OCI-LY7 (cell line): ENCODE results near the gene AK4. TPM values are rescaled to one million over a fixed set of nuclear protein-coding genes. Genes with fewer than 3 reads are reported as not detected.

Source experiments
- BruUV-seq: library from RNA; stranded (reverse); fragments of 400-500 nt; replicated peaks from 2 replicates; lab custom pipeline; 2021; lab: Mats Ljungman, UMichigan
- CTCF ChIA-PET: fragments of 300-600 bp; sonication (Branson Sonifier 250); formaldehyde crosslinking; loops from one replicate; lab custom pipeline; 2022; ENCODE audit warnings: antibody characterized with exemption; ENCODE audit not compliant: unreplicated experiment; lab: Charles Lee
- POLR2A ChIA-PET: fragments of 300-600 bp; sonication (Branson Sonifier 250); formaldehyde crosslinking; loops from one replicate; lab custom pipeline; 2022; ENCODE audit warnings: antibody characterized with exemption; lab: Charles Lee
- DNase-seq: peaks from one replicate; pipeline ENCODE4 v3.0.0-alpha.2; 2015; ENCODE audit warnings: low spot score
- H2AFZ ChIP-seq: fragments of 200-600 bp; sonication (generic), shearing (Covaris generic); 2 replicates; pipeline ENCODE4 v1.6.1; 2014; ENCODE audit warnings: mild to moderate bottlenecking, antibody characterized with exemption, low read length, moderate library complexity
- H3K27ac ChIP-seq: fragments of 200-600 bp; sonication (generic); 2 replicates; pipeline ENCODE4 v1.5.1; 2014; ENCODE audit warnings: mixed run types, low read depth, mild to moderate bottlenecking, moderate library complexity, low read length, inconsistent platforms; ENCODE audit not compliant: poor library complexity, severe bottlenecking
- H3K36me3 ChIP-seq: fragments of 200-600 bp; sonication (generic); 2 replicates; pipeline ENCODE4 v1.6.1; 2014; ENCODE audit warnings: mild to moderate bottlenecking, antibody characterized with exemption, low read length, moderate library complexity, mixed read lengths; ENCODE audit not compliant: insufficient read depth
- H3K4me1 ChIP-seq: fragments of 200-600 bp; sonication (generic); 2 replicates; pipeline ENCODE4 v1.5.1; 2014; ENCODE audit warnings: mild to moderate bottlenecking, low read length; ENCODE audit not compliant: insufficient read depth, poor library complexity, severe bottlenecking
- H3K4me2 ChIP-seq: fragments of 200-600 bp; sonication (generic); 2 replicates; pipeline ENCODE4 v1.6.1; 2014; ENCODE audit warnings: mild to moderate bottlenecking, low read length
- H3K4me3 ChIP-seq: fragments of 200-600 bp; sonication (generic); 2 replicates; pipeline ENCODE4 v1.5.1; 2014; ENCODE audit warnings: mild to moderate bottlenecking, low read depth, low read length; ENCODE audit not compliant: poor library complexity, severe bottlenecking
- H3K79me2 ChIP-seq: fragments of 200-600 bp; sonication (generic); 2 replicates; pipeline ENCODE4 v1.6.1; 2016; ENCODE audit warnings: low read depth, mild to moderate bottlenecking, low read length, moderate library complexity, mixed read lengths; ENCODE audit not compliant: insufficient read depth
- H3K9me2 ChIP-seq: fragments of 200-600 bp; sonication (generic); 2 replicates; pipeline ENCODE4 v1.6.1; 2016; ENCODE audit warnings: mild to moderate bottlenecking, low read length, mixed read lengths; ENCODE audit not compliant: insufficient read depth
- H3K9me3 ChIP-seq: fragments of 200-600 bp; sonication (generic); 2 replicates; pipeline ENCODE4 v1.6.1; 2014; ENCODE audit warnings: mild to moderate bottlenecking, mixed run types, low read length, mixed read lengths
- H4K20me1 ChIP-seq: fragments of 200-600 bp; sonication (generic); 2 replicates; pipeline ENCODE4 v1.6.1; 2014; ENCODE audit warnings: mild to moderate bottlenecking, antibody characterized with exemption, low read length, moderate library complexity, mixed read lengths; ENCODE audit not compliant: insufficient read depth
- EZH2phosphoT487 ChIP-seq: fragments of 200-600 bp; sonication (generic); IDR thresholded peaks from 2 replicates; pipeline ENCODE4 v1.6.1; 2018; ENCODE audit warnings: low read depth, borderline replicate concordance, mild to moderate bottlenecking, mixed run types, antibody characterized with exemption, low read length, moderate library complexity, mixed read lengths
- intact Hi-C: fragments of 100-400 bp; cut with micrococcal nuclease; formaldehyde crosslinking; loops from one replicate; pipeline ENCODE4 v1.10.0; 2022; ENCODE audit not compliant: unreplicated experiment
- total RNA-seq, 2 experiments: library from RNA; depleted of rRNA in 1 of 2; stranded (reverse); fragments of >200 nt in 1 of 2; shearing (Covaris generic) in 1 of 2; gene quantifications; 2 replicates each; pipeline ENCODE4 v1.2.3, GENCODE V29; 2014 to 2022
- TF ChIP-seq, protein P1 (sequence below): fragments of 200-600 bp; sonication (generic); conservative IDR thresholded peaks from 2 replicates; pipeline ENCODE4 v1.5.1; 2014; ENCODE audit warnings: mild to moderate bottlenecking, antibody characterized with exemption, low read length, moderate library complexity, mixed read lengths

AK4 gene
- total RNA-seq, 2 experiments from 2014 or later: 0.16 to 1.4 TPM

DNA sequence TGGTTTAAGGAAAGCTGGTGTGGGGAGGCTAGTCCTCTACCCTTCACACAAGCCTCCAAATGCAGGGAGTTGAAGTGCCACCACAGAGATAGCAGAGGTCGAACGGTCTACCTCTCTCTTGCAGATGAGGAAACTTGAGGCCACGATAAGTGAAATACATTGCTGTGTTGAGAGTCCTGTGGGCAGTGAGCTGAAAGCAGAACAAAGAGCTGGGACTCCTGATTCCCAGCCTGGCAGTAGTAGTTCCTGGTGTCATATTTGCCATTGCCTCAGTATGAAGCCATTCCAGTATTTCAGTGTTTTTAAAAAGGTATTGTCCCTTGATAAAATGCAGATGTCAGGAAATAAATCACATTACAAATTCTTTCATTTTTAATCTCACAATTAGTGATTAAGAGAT is 28.6 kb downstream of the AK4 start:
- H3K36me3 ChIP-seq: no peaks in the 10 kb centered on the region
- H4K20me1 ChIP-seq: no peaks in the 10 kb centered on the region
- BruUV-seq: no TSS peak
- no peaks in the 10 kb centered on the region for H3K9me2 ChIP-seq
- H2AFZ ChIP-seq: no peak overlapping the region
- POLR2A ChIA-PET: no interaction called here
- H3K27ac ChIP-seq: no peak overlapping the region
- CTCF ChIA-PET: no interaction called here
- H3K4me1 ChIP-seq: no peaks in the 10 kb centered on the region
- H3K4me3 ChIP-seq: no peak overlapping the region
- TF ChIP-seq, protein P1, sequence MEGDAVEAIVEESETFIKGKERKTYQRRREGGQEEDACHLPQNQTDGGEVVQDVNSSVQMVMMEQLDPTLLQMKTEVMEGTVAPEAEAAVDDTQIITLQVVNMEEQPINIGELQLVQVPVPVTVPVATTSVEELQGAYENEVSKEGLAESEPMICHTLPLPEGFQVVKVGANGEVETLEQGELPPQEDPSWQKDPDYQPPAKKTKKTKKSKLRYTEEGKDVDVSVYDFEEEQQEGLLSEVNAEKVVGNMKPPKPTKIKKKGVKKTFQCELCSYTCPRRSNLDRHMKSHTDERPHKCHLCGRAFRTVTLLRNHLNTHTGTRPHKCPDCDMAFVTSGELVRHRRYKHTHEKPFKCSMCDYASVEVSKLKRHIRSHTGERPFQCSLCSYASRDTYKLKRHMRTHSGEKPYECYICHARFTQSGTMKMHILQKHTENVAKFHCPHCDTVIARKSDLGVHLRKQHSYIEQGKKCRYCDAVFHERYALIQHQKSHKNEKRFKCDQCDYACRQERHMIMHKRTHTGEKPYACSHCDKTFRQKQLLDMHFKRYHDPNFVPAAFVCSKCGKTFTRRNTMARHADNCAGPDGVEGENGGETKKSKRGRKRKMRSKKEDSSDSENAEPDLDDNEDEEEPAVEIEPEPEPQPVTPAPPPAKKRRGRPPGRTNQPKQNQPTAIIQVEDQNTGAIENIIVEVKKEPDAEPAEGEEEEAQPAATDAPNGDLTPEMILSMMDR: no peak
- no peak for TF ChIP-seq EZH2phosphoT487
- intact Hi-C loops: no loop called here
- DNase-seq: no peak
- H3K9me3 ChIP-seq: no peaks in the 10 kb centered on the region
- no peak overlapping the region for H3K4me2 ChIP-seq
- no peaks in the 10 kb centered on the region for H3K79me2 ChIP-seq

DNA sequence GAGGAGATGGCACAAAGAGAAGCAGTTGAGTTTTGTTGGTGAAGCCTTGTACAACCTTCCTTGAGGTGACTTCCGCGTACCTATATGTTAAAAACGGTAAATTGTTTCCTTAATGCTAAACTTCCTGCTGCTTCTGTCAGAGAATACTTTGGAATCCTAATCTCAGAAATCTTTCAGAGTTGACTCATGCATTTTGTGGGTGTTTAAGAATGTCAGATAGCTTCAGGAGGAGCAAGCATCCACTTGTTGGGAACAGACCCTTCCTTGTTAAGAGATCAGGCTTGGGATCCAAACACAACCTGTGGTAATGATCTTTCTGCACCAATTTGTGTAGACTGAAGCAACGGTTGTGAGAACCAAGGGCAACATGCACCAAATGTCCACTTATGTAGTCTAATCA is 29.5 kb downstream of the AK4 start:
- H3K36me3 ChIP-seq: no peaks in the 10 kb centered on the region
- intact Hi-C loops: no loop called here
- H3K4me3 ChIP-seq: no peak overlapping the region
- no peak for DNase-seq
- no peak overlapping the region for H3K4me2 ChIP-seq
- ChIA-PET POLR2A (no interaction called here), CTCF (no interaction called here)
- BruUV-seq: no TSS peak
- no peak overlapping the region for H3K27ac ChIP-seq
- H3K9me3 ChIP-seq: no peaks in the 10 kb centered on the region
- no peaks in the 10 kb centered on the region for H4K20me1 ChIP-seq
- no peak overlapping the region for H2AFZ ChIP-seq
- no peaks in the 10 kb centered on the region for H3K4me1 ChIP-seq
- no peaks in the 10 kb centered on the region for H3K9me2 ChIP-seq
- no peaks in the 10 kb centered on the region for H3K79me2 ChIP-seq
- no peak for TF ChIP-seq EZH2phosphoT487
- TF ChIP-seq, protein P1: no peak

DNA sequence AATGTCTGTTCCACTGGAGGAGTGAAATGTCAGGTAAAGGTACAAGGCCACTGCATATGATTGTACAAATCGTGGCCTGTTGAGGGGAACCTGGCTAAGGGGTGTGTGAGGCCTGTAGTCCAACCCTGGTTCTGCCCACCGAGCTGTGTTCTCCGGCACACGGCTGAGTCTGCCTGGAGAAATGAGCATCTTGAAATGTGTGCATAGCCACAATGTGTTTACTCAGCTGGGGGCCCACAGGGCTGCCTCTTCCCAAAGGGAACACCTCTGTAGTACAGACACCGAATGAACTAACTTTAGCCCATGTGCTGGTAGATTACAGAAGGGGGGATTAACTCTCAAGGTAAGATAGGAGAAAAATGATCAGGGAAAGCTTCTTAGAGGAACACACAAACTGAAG is 30.2 kb downstream of the AK4 start:
- H3K9me3 ChIP-seq: no peaks in the 10 kb centered on the region
- H3K79me2 ChIP-seq: no peaks in the 10 kb centered on the region
- no peak overlapping the region for H3K27ac ChIP-seq
- H3K9me2 ChIP-seq: no peaks in the 10 kb centered on the region
- no peak overlapping the region for H2AFZ ChIP-seq
- ChIA-PET CTCF (no interaction called here), POLR2A (no interaction called here)
- DNase-seq: no peak
- no peaks in the 10 kb centered on the region for H3K36me3 ChIP-seq
- no peaks in the 10 kb centered on the region for H3K4me1 ChIP-seq
- TF ChIP-seq, protein P1: no peak
- TF ChIP-seq EZH2phosphoT487: no peak
- H4K20me1 ChIP-seq: no peaks in the 10 kb centered on the region
- no TSS peak for BruUV-seq
- H3K4me2 ChIP-seq: no peak overlapping the region
- intact Hi-C loops: no loop called here
- H3K4me3 ChIP-seq: no peak overlapping the region
